Trophoblast cell (in vitro differentiated cells and primary cell): ENCODE data around the gene RRP1B.

ENCODE experiments used
- DNase-seq, 2 donors: peaks; one replicate each; pipeline ENCODE4 v3.0.0-alpha.2; 2016
- H2AFZ ChIP-seq: 2 replicates; pipeline ENCODE4 v1.6.1; 2013; ENCODE audit warnings: low read length, moderate library complexity, mild to moderate bottlenecking; ENCODE audit not compliant: insufficient read depth, poor library complexity
- H2AK5ac ChIP-seq: 2 replicates; pipeline ENCODE4 v1.6.1; 2013; ENCODE audit warnings: mild to moderate bottlenecking, low read length
- H2BK120ac ChIP-seq: 2 replicates; pipeline ENCODE4 v1.6.1; 2013; ENCODE audit warnings: low read length, mild to moderate bottlenecking, moderate library complexity; ENCODE audit not compliant: insufficient read depth, poor library complexity
- H2BK12ac ChIP-seq: 2 replicates; pipeline ENCODE4 v1.6.1; 2013; ENCODE audit warnings: mild to moderate bottlenecking, low read length, moderate library complexity
- H2BK5ac ChIP-seq: 2 replicates; pipeline ENCODE4 v1.6.1; 2013; ENCODE audit warnings: low read length, low read depth, moderate library complexity, mild to moderate bottlenecking; ENCODE audit not compliant: poor library complexity
- H3K14ac ChIP-seq: 2 replicates; pipeline ENCODE4 v1.6.1; 2013; ENCODE audit warnings: mild to moderate bottlenecking, low read length
- H3K18ac ChIP-seq: 2 replicates; pipeline ENCODE4 v1.6.1; 2013; ENCODE audit warnings: mild to moderate bottlenecking, low read length
- H3K23ac ChIP-seq: 2 replicates; pipeline ENCODE4 v1.6.1; 2013; ENCODE audit warnings: low read length
- H3K27ac ChIP-seq: 2 replicates; pipeline ENCODE4 v1.5.1; 2013; ENCODE audit warnings: low read depth, mild to moderate bottlenecking, inconsistent platforms, low read length, moderate library complexity
- H3K27me3 ChIP-seq: 2 replicates; pipeline ENCODE4 v1.6.1; 2013; ENCODE audit warnings: inconsistent platforms, mild to moderate bottlenecking, low read length, moderate library complexity; ENCODE audit not compliant: insufficient read depth
- H3K36me3 ChIP-seq, 2 experiments: 1 replicate in 1 of 2; 2 replicates in 1 of 2; pipeline ENCODE4 v1.6.1; 2013; ENCODE audit warnings: low read length in 2 of 2, mild to moderate bottlenecking in 2 of 2, moderate library complexity in 1 of 2; ENCODE audit not compliant: insufficient read depth in 2 of 2, control insufficient read depth in 1 of 2
- H3K4ac ChIP-seq: 2 replicates; pipeline ENCODE4 v1.6.1; 2013; ENCODE audit warnings: low read depth, mild to moderate bottlenecking, low read length, moderate library complexity
- H3K4me1 ChIP-seq, 2 experiments: 1 replicate in 1 of 2; 2 replicates in 1 of 2; pipeline ENCODE4 v1.6.1; 2013; ENCODE audit warnings: low read length in 2 of 2, mild to moderate bottlenecking in 2 of 2, moderate library complexity in 1 of 2; ENCODE audit not compliant: insufficient read depth in 2 of 2, control insufficient read depth in 1 of 2
- H3K4me2 ChIP-seq: 2 replicates; pipeline ENCODE4 v1.6.1; 2013; ENCODE audit warnings: inconsistent platforms, mild to moderate bottlenecking, low read length, moderate library complexity
- H3K4me3 ChIP-seq: 2 replicates; pipeline ENCODE4 v1.5.1; 2013; ENCODE audit warnings: mild to moderate bottlenecking, low read depth, low read length, inconsistent platforms
- H3K79me1 ChIP-seq: one replicate; pipeline ENCODE4 v1.6.1; 2013; ENCODE audit warnings: low read length
- H3K79me2 ChIP-seq: 2 replicates; pipeline ENCODE4 v1.6.1; 2013; ENCODE audit warnings: low read length, mild to moderate bottlenecking; ENCODE audit not compliant: control insufficient read depth, insufficient read depth, poor library complexity
- H3K9ac ChIP-seq: 2 replicates; pipeline ENCODE4 v1.6.1; 2013; ENCODE audit warnings: mild to moderate bottlenecking, low read length
- H3K9me3 ChIP-seq: 2 replicates; pipeline ENCODE4 v1.6.1; 2013; ENCODE audit warnings: low read depth, mild to moderate bottlenecking, control low read depth, inconsistent platforms, low read length; ENCODE audit not compliant: insufficient read depth
- H4K12ac ChIP-seq: 2 replicates; pipeline ENCODE4 v1.6.1; 2013; ENCODE audit warnings: low read depth, mild to moderate bottlenecking, low read length, moderate library complexity
- H4K8ac ChIP-seq: 2 replicates; pipeline ENCODE4 v1.6.1; 2013; ENCODE audit warnings: low read depth, mild to moderate bottlenecking, low read length, moderate library complexity
- H4K91ac ChIP-seq: one replicate; pipeline ENCODE4 v1.6.1; 2013; ENCODE audit warnings: low read depth, mild to moderate bottlenecking, low read length, moderate library complexity
- WGBS: extraction: QIAGEN DNeasy Blood & Tissue Kit; methylation state at CpG from one replicate; pipeline ENCODE4 v1.1.7; 2013; ENCODE audit warnings: missing lambda C conversion rate; ENCODE audit not compliant: insufficient read length, insufficient coverage; ENCODE audit errors: extremely low coverage; 5-methylcytosine and 5-hydroxymethylcytosine counted together

The RRP1B gene

GRCh38 chr21:43619856-43620255 is 39.5 kb upstream of the RRP1B start:
- Histone ChIP-seq H3K14ac (no peak overlapping the region), H3K36me3 (peaks cover 0 to 3% of the 10 kb centered on the region in 2 experiments), H4K8ac (no peak overlapping the region), H2BK12ac (no peak overlapping the region), H3K4me2 (no peak overlapping the region), H2AK5ac (no peak overlapping the region), H4K12ac (no peak overlapping the region), H4K91ac (no peak overlapping the region), H3K79me1 (no peaks in the 10 kb centered on the region), H3K23ac (no peak overlapping the region), H3K9ac (no peak overlapping the region), H2BK5ac (no peak overlapping the region), H3K4ac (no peak overlapping the region), H3K18ac (no peak overlapping the region), H2AFZ (no peak overlapping the region), H3K9me3 (peaks cover 7% of the 10 kb centered on the region), H3K27ac (no peak overlapping the region), H3K27me3 (no peaks in the 10 kb centered on the region), H3K4me1 (no peaks in the 10 kb centered on the region), H3K4me3 (no peak overlapping the region), H2BK120ac (no peak overlapping the region), H3K79me2 (no peaks in the 10 kb centered on the region)
- peak in 1 of 2 donors; percentile 64 for DNase-seq
- no CpG with 5 or more reads among the region's 4 CpGs for WGBS

GRCh38 chr21:43622796-43623195 is 36.6 kb upstream of the RRP1B start:
- Histone ChIP-seq H3K79me2 (no peaks in the 10 kb centered on the region), H3K4ac (no peak overlapping the region), H2AK5ac (no peak overlapping the region), H3K9me3 (peaks cover 7% of the 10 kb centered on the region), H3K79me1 (no peaks in the 10 kb centered on the region), H2BK5ac (no peak overlapping the region), H4K8ac (no peak overlapping the region), H3K4me2 (no peak overlapping the region), H2BK120ac (no peak overlapping the region), H3K14ac (no peak overlapping the region), H3K27ac (no peak overlapping the region), H3K9ac (no peak overlapping the region), H3K36me3 (peaks cover 0 to 3% of the 10 kb centered on the region in 2 experiments), H3K4me3 (no peak overlapping the region), H4K91ac (no peak overlapping the region), H3K4me1 (no peaks in the 10 kb centered on the region), H3K27me3 (no peaks in the 10 kb centered on the region), H3K18ac (no peak overlapping the region), H2BK12ac (no peak overlapping the region), H4K12ac (no peak overlapping the region), H3K23ac (no peak overlapping the region), H2AFZ (no peak overlapping the region)
- WGBS: no CpG with 5 or more reads among the region's 2 CpGs
- DNase-seq: no peak

GRCh38 chr21:43623588-43623987 is 35.8 kb upstream of the RRP1B start:
- Histone ChIP-seq H2BK5ac (no peak overlapping the region), H3K18ac (no peak overlapping the region), H4K12ac (no peak overlapping the region), H3K27me3 (no peaks in the 10 kb centered on the region), H4K8ac (no peak overlapping the region), H3K4me3 (no peak overlapping the region), H3K23ac (no peak overlapping the region), H3K79me1 (no peaks in the 10 kb centered on the region), H3K9me3 (peaks cover 7% of the 10 kb centered on the region), H3K36me3 (peaks cover 0 to 3% of the 10 kb centered on the region in 2 experiments), H3K79me2 (no peaks in the 10 kb centered on the region), H2BK12ac (no peak overlapping the region), H3K4me1 (no peaks in the 10 kb centered on the region), H3K4me2 (no peak overlapping the region), H2AK5ac (no peak overlapping the region), H2BK120ac (no peak overlapping the region), H4K91ac (no peak overlapping the region), H2AFZ (no peak overlapping the region), H3K9ac (no peak overlapping the region), H3K27ac (no peak overlapping the region), H3K4ac (no peak overlapping the region), H3K14ac (no peak overlapping the region)
- WGBS: no CpG with 5 or more reads among the region's 2 CpGs
- DNase-seq: no peak

GRCh38 chr21:43624339-43624738 is 35.0 kb upstream of the RRP1B start:
- no peak overlapping the region for H2BK12ac ChIP-seq
- H3K14ac ChIP-seq: no peak overlapping the region
- H3K27ac ChIP-seq: no peak overlapping the region
- no CpG with 5 or more reads among the region's 4 CpGs for WGBS
- no peak overlapping the region for H3K9ac ChIP-seq
- H3K4ac ChIP-seq: no peak overlapping the region
- H3K27me3 ChIP-seq: no peaks in the 10 kb centered on the region
- H3K36me3 ChIP-seq: peaks cover 0 to 3% of the 10 kb centered on the region in 2 experiments
- H4K8ac ChIP-seq: no peak overlapping the region
- H2BK5ac ChIP-seq: no peak overlapping the region
- H3K4me3 ChIP-seq: no peak overlapping the region
- no peaks in the 10 kb centered on the region for H3K4me1 ChIP-seq
- H3K4me2 ChIP-seq: no peak overlapping the region
- H3K79me2 ChIP-seq: no peaks in the 10 kb centered on the region
- no peak overlapping the region for H2AK5ac ChIP-seq
- no peak overlapping the region for H3K23ac ChIP-seq
- no peak overlapping the region for H2AFZ ChIP-seq
- no peak overlapping the region for H2BK120ac ChIP-seq
- no peak overlapping the region for H3K18ac ChIP-seq
- H4K91ac ChIP-seq: no peak overlapping the region
- peaks cover 8% of the 10 kb centered on the region for H3K9me3 ChIP-seq
- no peak for DNase-seq
- H3K79me1 ChIP-seq: no peaks in the 10 kb centered on the region
- no peak overlapping the region for H4K12ac ChIP-seq
